H1 (cell line): ENCODE results near the gene SND1. TPM values are rescaled to one million over a fixed set of nuclear protein-coding genes. Genes with fewer than 3 reads are reported as not detected.

Experiments used
- CTCF ChIA-PET: fragments of 300-600 bp; sonication (Branson Sonifier 250); formaldehyde crosslinking; loops from one replicate; lab custom pipeline; 2021; ENCODE audit not compliant: partially characterized antibody; lab: Charles Lee
- POLR2A ChIA-PET: fragments of 300-600 bp; sonication (Branson Sonifier 250); formaldehyde crosslinking; loops from one replicate; lab custom pipeline; 2021; ENCODE audit warnings: inconsistent platforms; ENCODE audit not compliant: partially characterized antibody; lab: Charles Lee
- DNase-seq, 2 experiments: peaks; one replicate each; pipeline versions ENCODE4 v3.0.0 to v3.0.0-alpha.2; 2010 to 2022; ENCODE audit warnings: low spot score in 2 of 2, low read depth in 1 of 2, mixed read lengths in 1 of 2
- FAIRE-seq: peaks from 2 replicates; lab custom pipeline; 2011; peaks lifted over from hg19 to GRCh38; lab: Jason Lieb, UNC
- H2AFZ ChIP-seq: 2 replicates; pipeline ENCODE4 v1.8.1; 2012; ENCODE audit warnings: low read length, inconsistent platforms
- H2AK5ac ChIP-seq: 2 replicates; pipeline ENCODE4 v1.6.1; 2013; ENCODE audit warnings: low read depth, low read length
- H2BK120ac ChIP-seq: replicated peaks from 2 replicates; pipeline ENCODE3; 2013; ENCODE audit warnings: low read depth, low read length, inconsistent platforms
- H2BK12ac ChIP-seq: 2 replicates; pipeline ENCODE4 v1.6.1; 2013; ENCODE audit warnings: low read depth, low read length
- H2BK15ac ChIP-seq: 2 replicates; pipeline ENCODE4 v1.6.1; 2013; ENCODE audit warnings: low read length
- H2BK20ac ChIP-seq: 2 replicates; pipeline ENCODE4 v1.6.1; 2013; ENCODE audit warnings: low read length
- H2BK5ac ChIP-seq: 2 replicates; pipeline ENCODE4 v1.6.1; 2013; ENCODE audit warnings: low read depth, low read length
- H3K14ac ChIP-seq: 2 replicates; pipeline ENCODE4 v1.6.1; 2013; ENCODE audit warnings: inconsistent platforms; ENCODE audit not compliant: insufficient read length
- H3K18ac ChIP-seq: 2 replicates; pipeline ENCODE4 v1.6.1; 2013; ENCODE audit warnings: low read length; ENCODE audit errors: extremely low read depth
- H3K23ac ChIP-seq: 2 replicates; pipeline ENCODE4 v1.6.1; 2013; ENCODE audit warnings: inconsistent platforms; ENCODE audit not compliant: insufficient read length
- H3K23me2 ChIP-seq: 2 replicates; pipeline ENCODE4 v1.6.1; 2013; ENCODE audit warnings: low read depth, low read length
- H3K27ac ChIP-seq: 2 replicates; pipeline ENCODE4 v1.6.1; 2011; ENCODE audit warnings: low read depth, low read length, inconsistent platforms
- H3K27me3 ChIP-seq, 4 experiments: replicated peaks in 1 of 4; 1 replicate in 1 of 4; 2 replicates in 3 of 4; pipeline versions ENCODE4 v1.6.1 to v1.8.1; 2011 to 2013; ENCODE audit warnings: low read length in 3 of 4, mild to moderate bottlenecking in 3 of 4, inconsistent platforms in 2 of 4, mixed read lengths in 2 of 4, moderate library complexity in 1 of 4; ENCODE audit not compliant: control insufficient read depth in 3 of 4, insufficient read depth in 3 of 4; ENCODE audit errors: extremely low read depth in 1 of 4
- H3K36me3 ChIP-seq, 4 experiments: 2 replicates each; pipeline versions ENCODE4 v1.6.1 to v1.8.1; 2011 to 2013; ENCODE audit warnings: mild to moderate bottlenecking in 4 of 4, low read length in 3 of 4, moderate library complexity in 2 of 4, control low read depth in 1 of 4, inconsistent platforms in 1 of 4; ENCODE audit not compliant: insufficient read depth in 4 of 4, control insufficient read depth in 2 of 4
- H3K4ac ChIP-seq: replicated peaks from 2 replicates; pipeline ENCODE3; 2013; ENCODE audit warnings: low read length, low read depth, mixed read lengths, inconsistent platforms; ENCODE audit not compliant: insufficient read length
- H3K4me1 ChIP-seq, 4 experiments: replicated peaks in 1 of 4; 1 replicate in 1 of 4; 2 replicates in 3 of 4; pipeline versions ENCODE4 v1.6.1 to v1.8.1; 2011 to 2013; ENCODE audit warnings: low read length in 3 of 4, inconsistent platforms in 2 of 4, mixed read lengths in 1 of 4; ENCODE audit not compliant: insufficient read depth in 4 of 4, control insufficient read depth in 3 of 4
- H3K4me2 ChIP-seq, 2 experiments: 2 replicates each; pipeline versions ENCODE4 v1.6.1 to v1.8.1; 2011 to 2013; ENCODE audit warnings: low read depth in 2 of 2, low read length in 2 of 2, control low read depth in 1 of 2, inconsistent platforms in 1 of 2, mild to moderate bottlenecking in 1 of 2; ENCODE audit not compliant: insufficient read depth in 1 of 2
- H3K4me3 ChIP-seq, 4 experiments: fragments of 200-600, 300-600 bp in 1 of 4; sonication (generic), shearing (Covaris generic), sonication (Bioruptor Twin) in 1 of 4; 2 replicates each; pipeline versions ENCODE4 v1.5.1 to v1.8.1; 2011 to 2016; ENCODE audit warnings: low read length in 4 of 4, low read depth in 3 of 4, control low read depth in 2 of 4, inconsistent platforms in 2 of 4, mild to moderate bottlenecking in 2 of 4, mixed read lengths in 1 of 4, moderate library complexity in 1 of 4; ENCODE audit not compliant: insufficient read depth in 2 of 4; ENCODE audit errors: extremely low read depth in 1 of 4
- H3K56ac ChIP-seq: replicated peaks from 2 replicates; pipeline ENCODE3; 2013; ENCODE audit warnings: low read depth, mild to moderate bottlenecking, mixed read lengths, low read length, inconsistent platforms; ENCODE audit not compliant: insufficient read length
- H3K79me1 ChIP-seq: 2 replicates; pipeline ENCODE4 v1.6.1; 2013; ENCODE audit warnings: low read depth, low read length, control low read depth
- H3K79me2 ChIP-seq, 2 experiments: 2 replicates each; pipeline versions ENCODE4 v1.6.1 to v1.8.1; 2012 to 2013; ENCODE audit warnings: low read length in 2 of 2, mild to moderate bottlenecking in 2 of 2, inconsistent platforms in 1 of 2; ENCODE audit not compliant: insufficient read depth in 2 of 2, control insufficient read depth in 1 of 2
- H3K9ac ChIP-seq, 4 experiments: replicated peaks in 1 of 4; 1 replicate in 1 of 4; 2 replicates in 3 of 4; pipeline versions ENCODE4 v1.6.1 to v1.8.1; 2011 to 2013; ENCODE audit warnings: low read depth in 3 of 4, low read length in 3 of 4, control low read depth in 2 of 4, mild to moderate bottlenecking in 2 of 4, moderate library complexity in 2 of 4, inconsistent platforms in 1 of 4; ENCODE audit errors: extremely low read depth in 1 of 4
- H3K9me3 ChIP-seq, 2 experiments: 2 replicates each; pipeline versions ENCODE4 v1.6.1 to v1.8.1; 2012 to 2013; ENCODE audit warnings: mild to moderate bottlenecking in 2 of 2, moderate library complexity in 2 of 2, control low read depth in 1 of 2, inconsistent platforms in 1 of 2, low read depth in 1 of 2, low read length in 1 of 2, mixed read lengths in 1 of 2; ENCODE audit not compliant: insufficient read depth in 2 of 2
- H4K20me1 ChIP-seq, 2 experiments: replicated peaks in 1 of 2; 2 replicates each; pipeline versions ENCODE3 to v1.8.1; 2011 to 2013; ENCODE audit warnings: inconsistent platforms in 2 of 2, low read length in 2 of 2, mild to moderate bottlenecking in 1 of 2; ENCODE audit not compliant: insufficient read depth in 2 of 2, control insufficient read depth in 1 of 2
- H4K5ac ChIP-seq: 2 replicates; pipeline ENCODE4 v1.6.1; 2013; ENCODE audit warnings: low read length, low read depth, mixed read lengths, inconsistent platforms; ENCODE audit not compliant: insufficient read length
- H4K8ac ChIP-seq: 2 replicates; pipeline ENCODE4 v1.8.0; 2013; ENCODE audit warnings: mild to moderate bottlenecking, moderate library complexity, low read length, inconsistent platforms; ENCODE audit not compliant: insufficient read depth; ENCODE audit errors: extremely low read depth
- H4K91ac ChIP-seq: replicated peaks from 2 replicates; pipeline ENCODE3; 2013; ENCODE audit warnings: low read length, mixed read lengths, inconsistent platforms; ENCODE audit not compliant: insufficient read length
- WGBS, 2 experiments: shearing (Covaris generic) in 1 of 2; methylation state at CpG; one replicate each; pipeline versions ENCODE4 v1.1.6 to v1.1.7; 2013 to 2015; ENCODE audit warnings: low lambda C conversion rate in 2 of 2, mixed read lengths in 2 of 2, inconsistent platforms in 1 of 2, low coverage in 1 of 2, missing lambda C conversion rate in 1 of 2; ENCODE audit not compliant: insufficient replicate concordance in 2 of 2, insufficient coverage in 1 of 2, insufficient read length in 1 of 2; ENCODE audit errors: extremely low coverage in 1 of 2, missing lambda C conversion rate in 1 of 2; 5-methylcytosine and 5-hydroxymethylcytosine counted together
- polyA plus RNA-seq, 7 experiments: library from polyadenylated mRNA; depleted of rRNA in 3 of 7; stranded (reverse) in 5 of 7; unstranded in 2 of 7; fragments of >200 nt in 5 of 7; fragments of 200-250 nt in 2 of 7; gene quantifications; 1 replicate in 5 of 7; 2 replicates in 1 of 7; 4 replicates in 1 of 7; pipeline versions ENCODE4 v1.2.1 to v1.2.3, GENCODE V29; 2011 to 2013; ENCODE audit warnings: missing spikeins in 2 of 7, mixed read lengths in 2 of 7
- total RNA-seq: library from RNA; stranded (reverse); fragmentation: NEBNext Ultra II Directional; extraction: Animal tissue kit (Norgen Biotek cat#: 25700); gene quantifications from 2 replicates; pipeline ENCODE4 v1.2.1, GENCODE V29; 2021

The SND1 gene
- total and polyA plus RNA-seq, 2 of the 8 experiments (the other 6 are each of a cell fraction or from before 2014, with no cell fraction given): 122 to 290 TPM

DNA sequence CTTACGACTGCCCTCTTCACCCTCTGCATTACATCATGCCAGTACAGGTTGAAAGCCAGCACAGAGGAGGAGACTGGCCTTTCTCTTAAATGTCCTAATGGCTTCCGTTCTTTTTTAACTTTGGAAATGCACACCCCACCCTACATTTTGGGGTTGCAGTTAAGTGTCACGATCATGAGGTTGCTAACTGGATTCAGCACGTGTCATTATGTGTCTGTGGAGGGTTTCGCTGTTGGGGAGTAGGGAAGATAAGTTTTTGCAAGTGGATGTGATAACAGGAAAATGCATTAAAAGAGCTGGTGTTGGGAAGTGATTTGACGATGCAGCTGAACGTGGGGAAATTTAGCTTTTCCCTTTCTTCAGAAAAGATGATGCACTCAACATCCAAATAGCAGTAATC lies 243.4 kb downstream of the SND1 start:
- no peak overlapping the region for H4K91ac ChIP-seq
- DNase-seq: no peak
- peaks cover 2 to 3% of the 10 kb centered on the region in 2 experiments for H4K20me1 ChIP-seq
- ChIA-PET POLR2A (no interaction called here), CTCF (interaction anchor here (0.9 to 2.1 kb wide), 5 partner anchors 9 to 314 kb away, joined by 3 to 9 read pairs (median 6); no protein-coding TSS in a partner anchor)
- no peak overlapping the region for H4K8ac ChIP-seq
- peaks cover 2 to 39% (median 6%) of the 10 kb centered on the region in 4 experiments; a peak in 6 of 7 replicates for H3K4me1 ChIP-seq
- no peak overlapping the region for H3K4me3 ChIP-seq
- H3K14ac ChIP-seq: no peak overlapping the region
- H2AK5ac ChIP-seq: no peak overlapping the region
- no peak overlapping the region for H2BK15ac ChIP-seq
- H3K56ac ChIP-seq: no peak overlapping the region
- H2BK5ac ChIP-seq: no peak overlapping the region
- no peak overlapping the region for H2BK120ac ChIP-seq
- no peaks in the 10 kb centered on the region for H3K79me1 ChIP-seq
- H2BK12ac ChIP-seq: no peak overlapping the region
- H3K4me2 ChIP-seq: peak overlapping the region in 1 of 2 experiments; percentile 40; a peak in 2 of 4 replicates
- H2BK20ac ChIP-seq: no peak overlapping the region
- no peak overlapping the region; a peak in 1 of 7 replicates for H3K9ac ChIP-seq
- H3K9me3 ChIP-seq: no peaks in the 10 kb centered on the region
- WGBS, 2 experiments: 88% methylated on average over 7 of the region's 7 CpGs; no CpG with 5 or more reads in 1 of the 2 experiments
- H3K18ac ChIP-seq: no peak overlapping the region
- H3K23me2 ChIP-seq: no peaks in the 10 kb centered on the region
- FAIRE-seq: no peak
- H3K27me3 ChIP-seq: no peaks in the 10 kb centered on the region
- no peak overlapping the region for H3K27ac ChIP-seq
- H2AFZ ChIP-seq: no peak overlapping the region
- H4K5ac ChIP-seq: no peak overlapping the region
- H3K4ac ChIP-seq: no peak overlapping the region
- no peak overlapping the region for H3K23ac ChIP-seq
- H3K36me3 ChIP-seq: peaks cover 0 to 9% (median 4%) of the 10 kb centered on the region in 4 experiments; a peak in 3 of 8 replicates
- peaks cover 0 to 13% of the 10 kb centered on the region in 2 experiments; a peak in 2 of 4 replicates for H3K79me2 ChIP-seq
